CD4-positive, alpha-beta T cell treated with Interferon gamma for 1 hour (primary cell): ENCODE results near the gene GLRX5.
"Not testable (repeated sequence)": the region's sequence is repeated elsewhere in the genome, so short reads cannot be mapped to it uniquely, and the experiment has no call there.

Experiments
- DNase-seq: peaks from one replicate; pipeline ENCODE4 v3.0.0-alpha.2; 2020

Gene GLRX5

DNA sequence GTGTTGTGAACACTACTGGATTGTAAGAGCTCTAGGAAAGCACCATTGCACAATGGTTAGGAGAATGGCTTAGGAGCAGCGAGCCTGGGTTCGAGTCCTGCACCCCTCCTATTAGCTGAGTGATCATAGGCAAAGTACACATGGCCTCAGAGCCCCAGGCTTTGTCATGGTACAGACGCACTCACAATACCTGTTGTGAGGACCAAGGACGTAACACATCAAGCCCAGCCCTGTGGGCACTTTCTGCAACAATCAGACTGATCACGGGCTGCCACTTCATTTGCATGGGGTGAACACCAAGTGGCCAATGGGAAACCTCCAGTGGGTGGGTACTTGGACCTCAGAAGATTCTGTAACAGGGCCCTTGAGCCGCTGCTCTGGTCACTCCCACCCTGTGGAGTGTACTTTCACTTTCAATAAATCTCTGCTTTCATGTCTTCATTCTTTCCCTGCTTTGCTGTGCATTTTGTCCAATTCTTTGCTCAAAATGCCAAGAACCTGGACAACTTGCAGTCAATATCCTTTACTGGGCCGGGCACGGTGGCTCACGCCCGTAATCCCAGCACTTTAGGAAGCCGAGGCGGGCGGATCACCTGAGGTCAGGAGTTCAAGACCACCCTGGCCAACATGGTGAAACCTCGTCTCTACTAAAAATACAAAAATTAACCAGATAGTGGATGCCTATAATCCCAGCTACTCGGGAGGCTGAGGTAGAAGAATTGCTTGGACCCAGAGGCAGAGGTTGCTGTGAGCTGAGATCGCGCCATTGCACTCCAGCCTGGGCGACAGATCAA lies 28.2 kb downstream of the GLRX5 start:
- no peak for DNase-seq

DNA sequence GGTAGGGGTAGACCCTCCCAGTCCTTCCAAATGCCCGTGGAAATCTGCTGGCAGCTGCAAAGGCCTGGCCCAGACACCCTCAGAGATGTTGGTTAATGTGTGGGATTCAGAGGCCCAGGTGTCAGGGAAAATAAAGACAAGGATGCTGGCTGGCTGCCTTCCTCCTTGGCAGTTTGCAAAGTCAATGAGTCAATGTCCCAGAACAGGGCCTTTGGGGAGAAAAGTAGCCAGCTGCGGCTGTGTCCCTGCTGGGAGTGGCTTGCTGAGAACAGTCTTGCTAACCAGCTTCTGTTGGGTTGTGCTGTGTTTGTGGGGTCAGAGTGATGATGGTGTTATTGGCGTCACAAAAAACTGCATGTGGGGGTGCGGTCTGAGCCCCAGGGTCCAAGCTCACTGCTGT lies 29.2 kb downstream of the GLRX5 start:
- DNase-seq, result no peak

DNA sequence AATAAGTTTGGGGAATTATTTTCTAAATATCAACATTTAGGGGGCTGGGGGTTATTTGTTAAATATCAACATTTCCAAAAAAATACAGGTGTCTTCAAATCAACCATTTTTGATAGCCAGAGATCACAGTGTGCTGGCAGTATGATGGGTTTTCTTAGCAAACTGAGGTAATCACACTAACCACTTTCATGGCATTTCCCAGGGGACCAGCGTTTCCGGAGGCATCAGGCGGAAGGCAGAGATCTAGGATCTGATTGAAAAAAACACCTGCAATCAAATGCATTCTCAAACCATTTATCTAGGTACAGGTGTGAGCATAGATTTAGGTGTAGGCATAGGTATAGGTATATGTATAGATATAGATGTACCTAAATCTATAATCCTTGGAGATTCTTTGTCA lies 34.6 kb downstream of the GLRX5 start:
- no peak for DNase-seq

DNA sequence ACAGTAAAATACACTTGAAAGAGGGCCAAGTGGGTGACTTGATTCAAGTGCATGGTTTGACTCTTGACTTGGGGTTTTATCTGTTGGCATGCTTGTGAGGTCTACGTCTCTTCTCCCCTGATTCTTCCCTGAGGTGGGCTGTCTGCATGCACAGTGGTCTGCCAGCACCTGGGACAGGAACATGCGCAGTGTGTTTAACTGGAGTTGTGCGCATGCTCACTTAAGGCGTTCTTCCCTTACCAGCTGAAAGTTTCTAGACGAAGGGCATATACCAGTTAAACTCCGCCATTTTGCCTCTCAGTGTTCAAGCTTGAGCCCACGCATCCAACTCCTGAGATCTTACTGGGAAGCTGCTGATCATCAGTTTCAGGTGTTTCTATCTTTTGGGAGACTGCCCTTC lies 38.5 kb downstream of the GLRX5 start:
- no peak for DNase-seq

DNA sequence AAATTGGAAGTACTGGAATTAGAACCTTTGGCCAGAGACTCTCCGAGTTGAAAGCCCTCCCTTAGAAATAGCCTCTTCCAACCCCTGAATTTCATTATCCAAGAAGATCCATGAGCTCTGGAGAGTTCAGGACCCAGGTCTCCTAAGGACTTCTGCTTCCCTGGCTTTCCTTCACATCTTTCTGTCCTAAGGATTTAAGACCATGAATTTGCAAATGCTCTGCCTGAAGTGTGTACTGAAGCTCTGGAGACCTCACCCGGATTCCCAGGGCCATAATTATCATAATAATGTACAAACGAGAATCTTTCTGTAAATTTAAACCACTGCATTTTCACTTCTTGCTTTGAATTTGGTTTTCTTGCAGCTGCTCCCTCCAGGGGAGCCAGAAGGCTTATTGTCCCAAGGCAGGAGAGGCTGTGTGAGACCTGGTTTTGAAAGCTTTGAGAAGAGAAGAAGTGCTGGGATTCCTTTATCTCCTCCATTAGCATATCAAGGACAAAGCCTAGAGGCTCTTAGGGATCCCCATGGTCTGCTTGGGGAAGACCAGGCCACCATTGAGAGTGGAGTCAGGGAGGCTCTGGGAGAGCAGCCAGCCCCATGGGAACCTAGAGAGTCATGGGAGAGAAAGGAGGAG lies 41.1 kb downstream of the GLRX5 start:
- DNase-seq, result no peak

DNA sequence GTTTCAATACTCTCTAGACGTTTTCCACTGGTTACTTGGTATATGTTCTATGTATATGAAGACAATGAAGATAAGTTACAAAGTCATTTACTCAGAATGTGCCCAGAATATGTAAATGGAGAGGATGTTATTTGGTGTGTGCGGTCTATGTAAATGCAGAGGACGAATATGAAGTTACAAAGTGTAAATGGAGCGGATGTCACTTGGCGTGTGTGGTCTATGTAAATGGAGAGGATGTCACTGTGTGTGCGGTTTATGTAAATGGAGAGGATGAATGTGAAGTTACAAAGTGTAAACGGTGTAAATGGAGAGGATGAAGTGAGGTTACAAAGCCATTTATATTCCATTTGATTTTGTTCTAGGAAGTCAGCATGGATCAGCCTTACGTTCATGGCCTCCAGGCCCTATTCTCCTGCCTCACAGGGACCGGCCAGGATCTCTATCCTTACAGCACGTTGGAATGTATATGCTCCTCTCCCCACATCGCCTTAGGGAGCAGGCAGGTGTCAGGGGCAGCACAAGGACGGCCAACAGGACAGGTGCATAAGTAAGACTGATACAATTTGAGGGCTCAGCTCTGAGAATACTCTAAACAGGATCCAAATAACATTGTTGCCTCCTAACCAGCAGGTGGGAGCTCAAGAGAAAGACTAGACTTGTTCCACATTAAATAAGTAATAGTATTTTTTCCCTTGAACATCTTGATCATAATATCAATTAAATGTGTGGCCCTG lies 42.4 kb downstream of the GLRX5 start:
- DNase-seq, result no peak

DNA sequence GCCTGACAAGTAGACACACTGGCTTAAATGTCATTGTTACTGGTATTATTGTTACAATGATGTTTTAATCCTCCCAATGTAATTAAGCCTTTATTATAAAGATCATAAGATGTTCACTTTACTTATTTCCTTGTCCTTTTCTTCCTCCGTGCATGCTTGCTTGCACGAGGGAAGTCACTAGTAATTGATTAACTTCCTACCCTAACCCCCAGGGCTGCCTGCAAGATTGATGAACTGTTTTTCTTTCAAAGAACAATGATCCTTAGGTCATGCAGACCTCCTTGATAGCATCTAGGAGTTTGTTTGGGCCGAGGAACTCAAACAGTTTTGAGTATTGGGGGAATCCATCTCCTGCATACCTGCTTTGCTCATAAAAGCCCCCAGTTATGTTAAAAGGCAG lies 43.0 kb downstream of the GLRX5 start:
- DNase-seq, result no peak

DNA sequence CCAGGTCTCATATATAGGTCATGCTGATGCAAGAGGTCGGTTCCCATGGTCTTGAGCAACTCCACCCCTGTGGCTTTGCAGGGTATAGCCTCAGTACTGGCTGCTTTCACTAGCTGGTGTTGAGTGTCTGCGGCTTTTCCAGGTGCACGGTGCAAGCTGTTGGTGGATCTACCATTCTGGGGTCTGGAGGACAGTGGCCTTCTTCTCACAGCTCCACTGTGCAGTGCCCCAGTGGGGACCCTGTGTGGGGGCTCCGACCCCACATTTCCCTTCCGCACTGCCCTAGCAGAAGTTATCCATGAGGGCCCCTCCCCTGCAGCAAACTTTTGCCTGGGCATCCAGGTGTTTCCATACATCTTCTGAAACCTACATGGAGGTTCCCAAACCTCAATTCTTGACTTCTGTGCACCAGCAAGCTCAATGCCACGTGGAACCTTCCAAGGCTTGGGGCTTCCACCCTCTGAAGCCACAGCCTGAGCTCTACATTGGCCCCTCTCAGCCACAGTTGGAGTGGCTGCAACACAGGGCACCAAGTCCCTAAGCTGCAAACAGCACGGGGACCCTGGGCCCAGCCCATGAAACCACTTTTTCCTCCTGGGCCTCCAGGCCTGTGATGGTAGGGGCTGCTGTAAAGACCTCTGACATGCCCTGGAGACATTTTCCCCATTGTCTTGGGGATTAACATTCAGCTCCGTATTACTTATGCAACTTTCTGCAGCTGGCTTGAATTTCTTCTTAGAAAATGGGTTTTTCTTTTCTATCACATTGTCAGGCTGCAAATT lies 49.2 kb downstream of the GLRX5 start:
- not testable (repeated sequence) for DNase-seq

DNA sequence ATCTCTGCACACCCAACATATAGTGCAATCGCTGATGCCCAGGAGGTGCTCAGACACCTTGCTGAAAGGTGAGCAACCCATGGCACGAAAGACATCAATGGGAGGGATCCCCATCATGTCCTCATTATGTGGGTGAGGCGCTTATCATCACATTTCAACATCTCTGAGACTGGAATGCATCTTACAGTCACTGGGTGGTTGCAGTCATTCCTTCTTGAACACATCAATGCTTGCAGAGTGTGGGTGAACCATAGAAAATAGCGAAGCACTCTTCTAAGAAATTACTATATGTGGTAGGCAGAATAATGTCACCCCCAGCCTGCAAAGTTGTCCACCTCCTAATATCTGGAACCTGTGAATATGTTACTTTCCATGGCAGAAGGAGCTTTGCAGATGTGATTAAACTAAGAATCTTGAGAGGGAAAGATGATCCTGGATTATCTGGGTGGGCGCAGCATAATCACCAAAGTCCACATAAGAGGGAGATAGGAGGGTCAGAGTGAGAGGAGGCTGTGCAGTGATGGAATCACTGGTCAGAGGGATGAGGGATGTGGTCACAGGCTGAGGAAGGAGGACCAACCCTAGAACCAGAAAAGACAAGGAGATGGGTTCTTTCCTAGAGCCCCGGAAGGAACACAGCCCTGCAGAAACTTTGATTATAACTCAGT lies 51.2 kb downstream of the GLRX5 start:
- no peak for DNase-seq

GRCh38 chr14:95591182-95591581 lies 56.3 kb downstream of the GLRX5 start:
- not testable (repeated sequence) for DNase-seq
